DMS 273 treated with DMSO at 0.1 percent for 48 hours (cell line): ENCODE measurements around the gene KRT75.
"Not testable (repeated sequence)": the region's sequence is repeated elsewhere in the genome, so short reads cannot be mapped to it uniquely, and the experiment has no call there.

Experiments used
- DNase-seq: peaks from one replicate; lab custom pipeline; 2025; lab: John Stamatoyannopoulos, UW

KRT75 gene

GRCh38 chr12:52415870-52416750 is 18.1 kb downstream of the KRT75 start:
- no peak for DNase-seq

GRCh38 chr12:52414936-52415335 is 19.2 kb downstream of the KRT75 start:
- DNase-seq: no peak

GRCh38 chr12:52413782-52414345 is 20.3 kb downstream of the KRT75 start:
- no peak for DNase-seq

- no peak for DNase-seq
These were observed 21.0 kb downstream of the KRT75 start for GRCh38 chr12:52413202-52413601.

- DNase-seq: no peak
These were observed 22.4 kb downstream of the KRT75 start for GRCh38 chr12:52411815-52412214.

- not testable (repeated sequence) for DNase-seq
These were observed 23.5 kb downstream of the KRT75 start for GRCh38 chr12:52410589-52411248.

GRCh38 chr12:52407918-52408317 is 26.3 kb downstream of the KRT75 start:
- no peak for DNase-seq

GRCh38 chr12:52405922-52406385 is 28.2 kb downstream of the KRT75 start, which contains the start of gene KRT82:
TSS of gene KRT82 (minus strand) at chr12:52406335. CDS start at chr12:52406277, 58 bp downstream.
- no peak for DNase-seq

GRCh38 chr12:52404951-52405350 is 29.2 kb downstream of the KRT75 start:
- no peak for DNase-seq

GRCh38 chr12:52403561-52403960 is 30.6 kb downstream of the KRT75 start:
- no peak for DNase-seq

- DNase-seq: no peak
These were observed 31.2 kb downstream of the KRT75 start for GRCh38 chr12:52402873-52403540.

GRCh38 chr12:52402377-52402776 is 31.8 kb downstream of the KRT75 start:
- DNase-seq: no peak

- no peak for DNase-seq
These were observed 32.2 kb downstream of the KRT75 start for GRCh38 chr12:52401926-52402325.

GRCh38 chr12:52401526-52401925 is 32.6 kb downstream of the KRT75 start:
- DNase-seq: no peak

- no peak for DNase-seq
These were observed 33.3 kb downstream of the KRT75 start for GRCh38 chr12:52400906-52401305.

GRCh38 chr12:52399756-52400155 is 34.4 kb downstream of the KRT75 start:
- DNase-seq: no peak

- no peak for DNase-seq
These were observed 36.0 kb downstream of the KRT75 start for GRCh38 chr12:52398176-52398575.

GRCh38 chr12:52396656-52397055 is 37.5 kb downstream of the KRT75 start:
- DNase-seq: no peak

GRCh38 chr12:52395761-52396434 is 38.3 kb downstream of the KRT75 start:
- no peak for DNase-seq

GRCh38 chr12:52394836-52395405 is 39.2 kb downstream of the KRT75 start:
- DNase-seq: no peak

GRCh38 chr12:52392465-52393007 is 41.6 kb downstream of the KRT75 start:
- DNase-seq: no peak
